ENCODE measurements around the gene SPRED2. TPM values are rescaled to one million over a fixed set of nuclear protein-coding genes. Genes with fewer than 3 reads are reported as not detected.

The SPRED2 gene
- 11.6 and 17.4 TPM in 2 replicates for total RNA-seq

DNA sequence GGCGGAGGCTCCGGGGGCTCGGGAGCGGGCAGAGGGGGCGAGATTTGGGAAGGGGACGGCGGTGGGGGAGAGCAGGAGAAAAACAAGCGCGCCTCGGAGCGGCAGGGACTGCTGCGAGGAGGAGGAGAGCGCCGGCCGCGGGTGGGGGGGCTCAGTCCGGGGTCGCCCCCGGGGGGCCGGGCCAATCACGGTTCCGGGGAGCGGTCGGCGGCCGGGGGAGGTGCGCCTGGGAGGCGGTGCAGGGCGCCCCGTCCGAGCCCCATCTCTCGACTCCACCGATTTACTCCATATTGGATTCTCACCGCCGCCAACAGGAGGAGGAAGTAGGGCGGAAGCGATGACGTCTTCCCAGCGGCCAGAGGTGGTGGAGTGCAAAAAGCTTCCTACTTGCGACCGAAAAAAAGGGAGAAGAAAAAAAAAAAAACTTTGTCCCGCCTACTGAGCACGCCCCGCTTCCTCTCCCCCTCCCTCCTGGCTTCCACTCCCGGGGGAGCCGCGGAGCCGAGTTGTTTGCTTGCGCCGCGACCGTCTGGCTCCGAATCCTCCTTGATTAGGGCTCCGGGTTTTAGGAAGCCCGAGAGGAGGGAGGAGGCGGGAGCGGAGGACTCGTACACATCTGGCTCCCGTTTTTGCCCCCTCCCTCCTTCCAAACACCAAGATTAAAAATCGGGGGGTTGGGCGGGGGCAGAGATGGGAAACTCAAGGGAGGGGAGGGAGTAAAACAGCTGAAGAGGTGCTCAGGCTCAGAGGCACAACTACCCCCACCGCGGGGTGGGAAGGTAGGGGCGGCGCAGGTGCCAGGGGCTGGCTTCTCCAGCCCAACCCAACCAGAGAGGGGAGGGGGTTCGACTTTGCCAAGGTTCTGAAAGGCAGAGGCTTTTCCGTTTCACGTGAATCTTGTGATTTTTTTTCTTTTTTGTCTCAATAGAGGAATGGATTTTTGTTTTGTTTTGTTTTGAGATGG is at the start of gene SPRED2:
Gene SPRED2, minus strand, starts transcription at position 373 of the 964 bp plus-strand sequence. CDS start 612 bp downstream, outside the sequence.

Other genes starting within 250 kb of the SPRED2 start
- 77.5 and 222 TPM in 2 replicates for gene ACTR2, start 204.8 kb downstream of the SPRED2 start, total RNA-seq

All from regular cardiac myocyte (primary cell).